ENCODE measurements around the gene SEMA4C. TPM values are rescaled to one million over a fixed set of nuclear protein-coding genes. Genes with fewer than 3 reads are reported as not detected.

SEMA4C gene
- polyA plus RNA-seq, 1 donor from 2014 or later: 88.7 TPM

GRCh38 chr2:96898135-96898505 is 28.2 kb upstream of the SEMA4C start:
- Histone ChIP-seq H3K4me3 (ENCODE audit: low read length) (no peak overlapping the region), H3K27ac (ENCODE audit: low read length) (no peak overlapping the region), H3K9ac (ENCODE audit: low read length) (no peak overlapping the region), H3K4me2 (ENCODE audit: low read length) (no peak overlapping the region), H3F3A (ENCODE audit: insufficient read depth, low read length, poor library complexity, severe bottlenecking) (no peaks in the 10 kb centered on the region), H3K9me2 (ENCODE audit: insufficient read depth, low read length) (no peaks in the 10 kb centered on the region), H3K79me2 (replicated peaks; ENCODE audit: insufficient read depth, low read length) (no peaks in the 10 kb centered on the region), H4K20me1 (ENCODE audit: insufficient read depth) (no peaks in the 10 kb centered on the region), H3K36me3 (ENCODE audit: insufficient read depth, low read length) (no peaks in the 10 kb centered on the region), H3K27me3 (ENCODE audit: insufficient read depth, low read depth, low read length) (no peaks in the 10 kb centered on the region), H2AFZ (ENCODE audit: low read depth, low read length) (no peak overlapping the region), H3K9me3 (ENCODE audit: low read length) (no peaks in the 10 kb centered on the region)
- TF ChIP-seq, protein P1, sequence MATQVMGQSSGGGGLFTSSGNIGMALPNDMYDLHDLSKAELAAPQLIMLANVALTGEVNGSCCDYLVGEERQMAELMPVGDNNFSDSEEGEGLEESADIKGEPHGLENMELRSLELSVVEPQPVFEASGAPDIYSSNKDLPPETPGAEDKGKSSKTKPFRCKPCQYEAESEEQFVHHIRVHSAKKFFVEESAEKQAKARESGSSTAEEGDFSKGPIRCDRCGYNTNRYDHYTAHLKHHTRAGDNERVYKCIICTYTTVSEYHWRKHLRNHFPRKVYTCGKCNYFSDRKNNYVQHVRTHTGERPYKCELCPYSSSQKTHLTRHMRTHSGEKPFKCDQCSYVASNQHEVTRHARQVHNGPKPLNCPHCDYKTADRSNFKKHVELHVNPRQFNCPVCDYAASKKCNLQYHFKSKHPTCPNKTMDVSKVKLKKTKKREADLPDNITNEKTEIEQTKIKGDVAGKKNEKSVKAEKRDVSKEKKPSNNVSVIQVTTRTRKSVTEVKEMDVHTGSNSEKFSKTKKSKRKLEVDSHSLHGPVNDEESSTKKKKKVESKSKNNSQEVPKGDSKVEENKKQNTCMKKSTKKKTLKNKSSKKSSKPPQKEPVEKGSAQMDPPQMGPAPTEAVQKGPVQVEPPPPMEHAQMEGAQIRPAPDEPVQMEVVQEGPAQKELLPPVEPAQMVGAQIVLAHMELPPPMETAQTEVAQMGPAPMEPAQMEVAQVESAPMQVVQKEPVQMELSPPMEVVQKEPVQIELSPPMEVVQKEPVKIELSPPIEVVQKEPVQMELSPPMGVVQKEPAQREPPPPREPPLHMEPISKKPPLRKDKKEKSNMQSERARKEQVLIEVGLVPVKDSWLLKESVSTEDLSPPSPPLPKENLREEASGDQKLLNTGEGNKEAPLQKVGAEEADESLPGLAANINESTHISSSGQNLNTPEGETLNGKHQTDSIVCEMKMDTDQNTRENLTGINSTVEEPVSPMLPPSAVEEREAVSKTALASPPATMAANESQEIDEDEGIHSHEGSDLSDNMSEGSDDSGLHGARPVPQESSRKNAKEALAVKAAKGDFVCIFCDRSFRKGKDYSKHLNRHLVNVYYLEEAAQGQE (IDR thresholded peaks at IDR 0.05; ENCODE audit: borderline replicate concordance): no peak
- TF ChIP-seq TAF1 (IDR thresholded peaks at IDR 0.05; ENCODE audit: low read depth) (no peak), MXI1 (conservative IDR thresholded peaks at IDR 0.05; ENCODE audit: poor library complexity, severe bottlenecking) (no peak), SMC3 (conservative IDR thresholded peaks at IDR 0.05; ENCODE audit: poor library complexity) (no peak), CTCF (IDR thresholded peaks at IDR 0.05; ENCODE audit: poor library complexity, severe bottlenecking) (no peak), POLR2AphosphoS5 (IDR thresholded peaks at IDR 0.05) (no peak), RAD21 (conservative IDR thresholded peaks at IDR 0.05) (no peak), EP300 (conservative IDR thresholded peaks at IDR 0.05; ENCODE audit: poor library complexity, severe bottlenecking) (no peak), EZH2 (IDR thresholded peaks at IDR 0.05; ENCODE audit: borderline replicate concordance, insufficient read depth, low read length, poor library complexity, severe bottlenecking) (no peak)

GRCh38 chr2:96897491-96898134 is 27.7 kb upstream of the SEMA4C start:
- Histone ChIP-seq H3K27me3 (ENCODE audit: insufficient read depth, low read depth, low read length) (no peaks in the 10 kb centered on the region), H3K9me3 (ENCODE audit: low read length) (no peaks in the 10 kb centered on the region), H3K36me3 (ENCODE audit: insufficient read depth, low read length) (no peaks in the 10 kb centered on the region), H3K9ac (ENCODE audit: low read length) (no peak overlapping the region), H4K20me1 (ENCODE audit: insufficient read depth) (no peaks in the 10 kb centered on the region), H3K9me2 (ENCODE audit: insufficient read depth, low read length) (no peaks in the 10 kb centered on the region), H3K27ac (ENCODE audit: low read length) (no peak overlapping the region), H3F3A (ENCODE audit: insufficient read depth, low read length, poor library complexity, severe bottlenecking) (no peaks in the 10 kb centered on the region), H3K4me2 (ENCODE audit: low read length) (no peak overlapping the region), H2AFZ (ENCODE audit: low read depth, low read length) (no peak overlapping the region), H3K4me3 (ENCODE audit: low read length) (no peak overlapping the region), H3K79me2 (replicated peaks; ENCODE audit: insufficient read depth, low read length) (no peaks in the 10 kb centered on the region)
- TF ChIP-seq POLR2AphosphoS5 (IDR thresholded peaks at IDR 0.05) (no peak), EZH2 (IDR thresholded peaks at IDR 0.05; ENCODE audit: borderline replicate concordance, insufficient read depth, low read length, poor library complexity, severe bottlenecking) (no peak), RAD21 (conservative IDR thresholded peaks at IDR 0.05) (no peak), EP300 (conservative IDR thresholded peaks at IDR 0.05; ENCODE audit: poor library complexity, severe bottlenecking) (no peak), TAF1 (IDR thresholded peaks at IDR 0.05; ENCODE audit: low read depth) (no peak), CTCF (IDR thresholded peaks at IDR 0.05; ENCODE audit: poor library complexity, severe bottlenecking) (no peak), MXI1 (conservative IDR thresholded peaks at IDR 0.05; ENCODE audit: poor library complexity, severe bottlenecking) (no peak), SMC3 (conservative IDR thresholded peaks at IDR 0.05; ENCODE audit: poor library complexity) (no peak)
- TF ChIP-seq, protein P1 (IDR thresholded peaks at IDR 0.05; ENCODE audit: borderline replicate concordance): no peak

Measured in neural cell (in vitro differentiated cells).